HG03045 (cell line): ENCODE results near the gene VWA3B.
"Not testable (repeated sequence)": the region's sequence is repeated elsewhere in the genome, so short reads cannot be mapped to it uniquely, and the experiment has no call there.

Source experiments
- ATAC-seq: cut with Tn5 transposase; IDR thresholded peaks from one replicate; pipeline ENCODE4 v1.9.1; 2021; ENCODE audit warnings: mild to moderate bottlenecking, moderate library complexity; ENCODE audit not compliant: unreplicated experiment

The VWA3B gene

GRCh38 chr2:98087447-98088020 is 567 bp downstream of the VWA3B start:
- no peak for ATAC-seq

DNA sequence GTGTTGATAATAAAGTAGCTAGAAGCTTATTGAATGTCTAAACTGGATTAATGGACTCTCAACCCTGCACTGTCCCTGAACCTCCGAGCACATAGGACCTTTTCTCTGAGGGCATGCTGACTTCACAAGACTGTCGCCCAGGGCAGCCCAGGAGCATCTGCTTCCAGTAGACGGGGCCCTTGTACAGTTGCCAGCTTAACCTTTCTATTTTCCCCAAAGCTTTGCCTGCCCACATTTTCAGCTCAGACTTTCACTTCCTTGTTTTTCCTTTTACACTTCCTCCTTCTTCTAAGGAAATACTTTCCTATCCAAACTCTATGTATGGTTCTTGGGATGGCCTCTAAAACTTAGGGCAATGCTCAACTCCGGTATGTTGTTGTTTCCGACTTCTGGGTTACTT is 1.3 kb downstream of the VWA3B start:
- ATAC-seq, result no peak

DNA sequence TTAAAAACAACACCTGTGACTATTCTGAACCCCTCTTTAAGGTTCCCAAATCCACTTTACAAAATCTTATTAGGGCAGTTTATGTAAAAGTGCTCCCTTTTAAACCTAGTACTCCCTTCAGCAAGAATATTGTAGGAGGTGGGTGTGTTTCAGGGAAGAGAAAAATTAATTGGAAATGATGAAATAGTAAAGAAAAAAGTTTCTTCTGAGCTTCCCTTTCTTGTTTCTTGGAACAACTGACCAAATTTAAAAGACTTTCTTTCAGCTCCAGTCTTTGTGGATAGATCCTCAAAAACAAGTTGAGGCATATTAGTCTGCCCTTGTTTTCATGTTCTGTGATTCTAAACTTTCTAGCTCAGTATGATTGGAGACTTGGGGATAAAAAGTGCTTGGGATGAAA is 3.0 kb downstream of the VWA3B start:
- ATAC-seq, result no peak

GRCh38 chr2:98090951-98091350 is 4.0 kb downstream of the VWA3B start:
- ATAC-seq, result no peak

DNA sequence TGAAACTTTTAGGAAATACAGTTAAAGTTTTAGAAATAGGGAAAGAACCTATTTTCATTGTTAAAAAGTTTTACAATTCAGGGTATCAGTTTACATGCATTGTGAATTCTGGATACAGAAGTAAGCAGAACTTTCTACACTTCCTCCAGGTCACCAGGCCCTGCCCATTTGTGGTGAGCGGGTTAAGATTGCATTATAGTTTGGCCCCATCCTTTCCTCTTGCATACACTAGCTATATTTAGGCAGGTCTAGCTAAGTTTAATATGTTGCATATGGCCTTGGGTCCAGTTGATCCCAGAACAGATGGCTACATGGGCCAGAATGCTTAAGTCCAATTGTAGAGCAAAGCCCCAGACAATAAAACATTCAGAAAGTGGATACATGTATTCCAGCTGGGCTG is 4.8 kb downstream of the VWA3B start:
- ATAC-seq, result no peak

GRCh38 chr2:98093146-98093545 is 6.2 kb downstream of the VWA3B start:
- ATAC-seq, result no peak

- no peak for ATAC-seq
Measured at GRCh38 chr2:98093611-98094010, 6.6 kb downstream of the VWA3B start.

GRCh38 chr2:98099939-98100743 is 13.2 kb downstream of the VWA3B start:
- no peak for ATAC-seq

GRCh38 chr2:98102315-98102714 is 15.3 kb downstream of the VWA3B start:
- ATAC-seq, result not testable (repeated sequence)

- ATAC-seq, result no peak
Measured at GRCh38 chr2:98102878-98103277, 15.9 kb downstream of the VWA3B start.

- no peak for ATAC-seq
Measured at GRCh38 chr2:98108110-98108509, 21.1 kb downstream of the VWA3B start.

DNA sequence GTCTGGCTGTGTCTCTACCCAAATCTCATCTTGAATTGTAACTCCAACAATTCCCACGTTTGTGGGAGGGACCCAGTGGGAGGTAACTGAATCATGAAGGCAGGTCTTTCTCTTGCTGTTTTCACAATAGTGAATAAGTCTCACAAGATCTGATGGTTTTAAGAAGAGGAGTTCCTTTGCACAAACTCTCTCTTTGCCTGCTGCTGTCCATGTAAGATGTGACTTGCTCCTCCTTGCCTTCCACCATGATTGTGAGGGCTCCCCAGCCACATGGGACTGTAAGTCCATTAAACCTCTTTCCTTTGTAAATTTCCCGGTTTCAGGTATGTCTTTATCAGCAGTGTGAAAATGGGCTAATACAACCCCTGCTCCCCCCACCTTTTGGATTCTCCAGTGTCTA is 23.8 kb downstream of the VWA3B start:
- ATAC-seq, result no peak

DNA sequence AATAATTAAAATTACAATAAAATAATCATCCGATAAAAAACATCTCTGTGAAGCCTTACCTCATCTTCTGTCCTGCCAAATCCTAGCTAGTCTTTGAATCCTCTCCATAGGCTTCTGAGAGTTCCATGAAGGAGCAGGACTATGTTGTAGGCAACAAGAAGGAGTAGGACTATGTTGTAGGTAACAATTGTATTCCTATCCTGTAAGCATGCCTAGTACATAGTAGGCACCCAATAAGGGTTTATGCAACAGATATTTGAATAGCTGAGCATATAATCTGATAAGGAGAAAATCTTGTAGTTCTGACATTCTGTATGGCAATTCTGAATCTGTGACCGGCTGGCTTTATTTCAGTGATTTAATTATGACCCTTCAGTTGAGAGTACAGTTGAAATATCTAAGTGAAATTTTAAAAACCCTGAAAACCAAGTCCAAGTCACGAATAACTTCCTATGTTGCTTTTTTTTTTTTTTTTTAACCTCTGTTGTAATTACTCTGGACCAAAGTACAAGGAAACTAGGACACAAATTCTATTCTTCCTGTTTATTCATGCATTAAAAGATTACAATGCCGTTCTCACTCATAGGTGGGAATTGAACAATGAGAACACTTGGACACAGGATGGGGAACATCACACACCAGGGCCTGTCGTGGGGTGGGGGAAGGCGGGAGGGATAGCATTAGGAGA is 27.8 kb downstream of the VWA3B start:
- no peak for ATAC-seq

DNA sequence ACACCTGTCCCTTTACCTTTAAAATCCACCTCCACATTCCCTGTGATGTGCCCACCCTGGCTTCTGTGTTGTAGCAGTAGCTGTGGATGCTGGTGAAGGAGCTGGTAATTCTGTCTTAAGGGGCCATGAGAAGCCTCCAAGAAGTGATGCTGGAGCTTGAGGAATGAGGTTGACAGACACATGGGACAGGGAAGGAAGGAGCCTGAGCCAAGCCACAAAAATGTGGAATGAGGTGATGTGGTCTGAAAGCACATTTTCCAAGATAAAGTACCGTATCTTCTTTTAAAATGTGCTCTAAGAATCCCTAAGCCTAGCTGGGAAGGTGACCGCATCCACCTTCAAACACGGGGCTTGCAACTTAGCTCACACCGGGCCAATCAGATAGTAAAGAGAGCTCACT is 31.2 kb downstream of the VWA3B start:
- ATAC-seq, result no peak

GRCh38 chr2:98118852-98119251 is 31.9 kb downstream of the VWA3B start:
- no peak for ATAC-seq

GRCh38 chr2:98121149-98121548 is 34.2 kb downstream of the VWA3B start:
- no peak for ATAC-seq

DNA sequence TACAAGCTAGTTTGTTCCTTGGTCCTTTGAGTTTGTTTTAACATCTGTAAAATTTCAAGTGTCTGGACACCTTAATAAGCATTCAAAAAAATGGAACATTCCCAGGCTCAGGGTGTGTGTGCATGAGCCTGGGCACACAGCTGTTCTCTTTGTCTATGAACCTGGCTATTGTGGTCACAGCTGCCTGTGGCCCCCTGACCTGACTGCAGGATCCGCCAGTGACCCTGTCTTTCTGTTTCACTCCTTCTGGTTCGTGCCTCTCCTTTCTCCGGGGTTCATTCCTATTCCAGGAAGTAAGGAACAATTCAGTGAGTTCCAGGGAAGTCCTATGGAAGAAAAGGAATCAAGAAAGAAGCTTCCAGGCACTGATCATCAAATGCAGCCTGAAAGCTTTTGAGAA is 35.6 kb downstream of the VWA3B start:
- no peak for ATAC-seq

DNA sequence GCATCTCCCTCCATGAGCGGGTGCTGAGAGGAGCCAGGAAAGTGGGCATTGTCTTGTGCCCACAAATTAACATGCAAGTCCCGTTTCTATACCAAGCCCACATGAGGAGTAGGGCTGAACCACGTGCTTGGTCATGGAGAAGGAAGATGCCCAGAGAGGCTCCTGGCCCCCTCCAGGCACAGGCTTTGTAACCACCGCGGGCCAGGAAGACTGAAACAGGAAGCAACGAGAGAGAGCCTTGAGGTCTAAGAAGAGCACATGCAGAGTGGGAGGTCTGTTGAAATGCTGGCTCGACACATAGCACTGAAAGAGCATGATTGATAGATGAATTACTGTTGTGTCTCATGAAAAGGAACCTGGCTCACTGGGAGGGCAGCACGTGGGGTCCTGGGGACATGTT is 36.3 kb downstream of the VWA3B start:
- ATAC-seq, result no peak

DNA sequence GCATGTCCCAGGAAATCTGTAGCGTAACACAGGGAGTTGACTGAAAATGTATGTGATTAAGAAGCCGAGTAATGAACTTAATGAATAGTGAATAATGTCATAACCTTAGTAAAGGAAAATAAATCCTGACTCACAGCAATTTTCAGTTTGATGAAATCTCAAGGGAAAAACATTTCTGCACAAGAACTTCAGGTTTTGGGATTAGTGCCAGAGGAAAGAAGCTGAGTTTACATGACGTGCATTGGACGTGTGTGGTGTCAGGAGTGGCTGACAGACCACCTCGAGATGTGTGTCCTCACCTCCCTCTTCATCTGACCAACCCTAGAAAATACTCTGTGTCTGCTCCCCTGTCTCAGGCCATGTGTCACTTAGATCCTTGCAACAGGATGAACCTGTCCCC is 39.1 kb downstream of the VWA3B start:
- ATAC-seq, result no peak

DNA sequence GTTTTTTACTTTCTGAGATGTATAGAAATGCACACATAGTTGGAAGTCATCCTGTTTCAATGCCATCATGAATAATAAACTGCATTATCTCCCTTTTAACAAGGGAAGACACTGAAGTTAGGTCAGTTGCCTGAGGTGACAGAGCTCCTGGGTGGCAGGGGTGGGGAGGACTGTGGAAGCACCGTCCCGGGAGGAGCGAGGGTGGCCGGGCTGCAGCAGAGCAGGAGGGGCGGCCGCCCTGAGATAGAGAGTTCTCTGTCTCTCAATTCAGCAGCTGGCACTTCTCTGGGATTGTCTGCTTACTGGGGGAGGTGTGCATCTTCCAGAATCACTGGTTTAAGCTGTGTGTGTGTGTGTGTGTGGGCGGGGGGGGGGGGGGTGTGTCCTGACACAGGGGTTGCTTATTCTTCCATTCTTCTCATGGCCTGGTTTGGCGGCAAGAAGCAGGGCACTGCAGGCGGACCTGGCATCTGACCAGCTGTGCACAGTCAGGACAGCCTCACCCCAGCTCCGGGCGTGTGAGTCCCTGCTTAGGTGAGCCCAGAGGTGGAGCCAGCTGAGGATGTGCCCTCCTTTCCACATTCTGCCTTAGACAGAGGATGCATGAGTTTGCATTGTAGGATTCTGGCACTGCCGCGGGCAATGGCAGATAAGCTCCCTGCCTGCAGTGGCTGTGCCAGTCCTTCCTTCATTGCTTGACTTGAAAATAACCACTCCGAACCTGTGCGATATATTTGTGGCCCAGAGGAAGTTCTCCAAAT is 40.4 kb downstream of the VWA3B start:
- ATAC-seq, result no peak

- ATAC-seq, result no peak
Measured at GRCh38 chr2:98128556-98129109, 41.7 kb downstream of the VWA3B start.
